ENCODE results near the gene ARHGEF1.

ARHGEF1 gene

DNA sequence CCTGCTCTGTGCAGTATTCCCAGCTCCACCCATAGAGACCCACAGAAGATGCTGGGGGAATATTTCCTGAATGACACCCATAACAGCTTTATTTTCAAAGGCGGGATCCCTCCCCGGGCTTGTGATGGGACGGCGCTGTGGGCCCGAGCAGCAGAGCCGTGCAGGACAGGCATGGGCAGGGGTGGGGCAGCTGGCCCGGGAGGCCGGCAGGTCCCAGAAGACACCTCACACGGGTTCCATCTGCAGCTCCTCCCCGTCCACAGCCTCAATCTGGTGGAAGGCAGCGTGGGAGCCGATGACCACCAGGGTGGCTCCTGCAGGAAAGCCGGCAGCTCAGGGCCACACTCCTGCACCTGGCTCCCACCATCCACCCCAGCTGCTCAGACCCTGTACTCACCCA lies 73.6 kb downstream of the ARHGEF1 start:
- no peak for DNase-seq (ENCODE audit: low spot score)

Measured in CD4-positive, alpha-beta T cell treated with Interleukin-15 for 4 hours (primary cell).